Liver (tissue), 9 donors: Measurements from ENCODE around the gene RPTN. TPM values are rescaled to one million over a fixed set of nuclear protein-coding genes. Genes with fewer than 3 reads are reported as not detected.

Experiments used
- DNase-seq: peaks from one replicate; pipeline ENCODE4 v3.0.0-alpha.2; 2017; ENCODE audit warnings: low spot score
- H3K27ac ChIP-seq, 2 donors: one replicate each; pipeline ENCODE4 v1.7.0; 2013; ENCODE audit warnings: inconsistent platforms in 2 of 2, low read length in 2 of 2, control low read depth in 1 of 2, low read depth in 1 of 2, mild to moderate bottlenecking in 1 of 2
- H3K27me3 ChIP-seq, 4 donors: one replicate each; pipeline versions ENCODE4 v1.6.1 to v1.7.0; 2013; ENCODE audit warnings: low read length in 3 of 4, inconsistent platforms in 1 of 4, mild to moderate bottlenecking in 1 of 4, moderate library complexity in 1 of 4; ENCODE audit not compliant: control insufficient read depth in 4 of 4, insufficient read depth in 4 of 4
- H3K36me3 ChIP-seq, 4 donors: one replicate each; pipeline versions ENCODE4 v1.6.1 to v1.7.0; 2013; ENCODE audit warnings: low read length in 3 of 4, mild to moderate bottlenecking in 3 of 4, low read depth in 1 of 4, moderate library complexity in 1 of 4; ENCODE audit not compliant: control insufficient read depth in 4 of 4, insufficient read depth in 3 of 4
- H3K4me1 ChIP-seq, 4 donors: one replicate each; pipeline versions ENCODE4 v1.6.1 to v1.7.0; 2013; ENCODE audit warnings: low read length in 3 of 4, mild to moderate bottlenecking in 3 of 4, moderate library complexity in 1 of 4; ENCODE audit not compliant: control insufficient read depth in 4 of 4, insufficient read depth in 4 of 4
- H3K4me3 ChIP-seq, 3 donors: one replicate each; pipeline versions ENCODE4 v1.6.1 to v1.7.0; 2013; ENCODE audit warnings: low read length in 3 of 3, control low read depth in 1 of 3, low read depth in 1 of 3, mild to moderate bottlenecking in 1 of 3
- H3K9ac ChIP-seq, 2 donors: one replicate each; pipeline ENCODE4 v1.7.0; 2013; ENCODE audit warnings: low read length in 2 of 2, mild to moderate bottlenecking in 2 of 2, moderate library complexity in 2 of 2, control low read depth in 1 of 2, low read depth in 1 of 2
- H3K9me3 ChIP-seq, 4 donors: one replicate each; pipeline versions ENCODE4 v1.6.1 to v1.7.0; 2013; ENCODE audit warnings: low read length in 3 of 4; ENCODE audit not compliant: control insufficient read depth in 4 of 4
- CTCF ChIP-seq: fragments of 150-350 bp; IDR thresholded peaks from 2 replicates; pipeline ENCODE4 v1.5.1; 2017; ENCODE audit warnings: improper control_type of control experiment, low read depth, low read length; ENCODE audit not compliant: missing input control
- EGR1 ChIP-seq, 2 donors: IDR thresholded peaks; 2 replicates each; pipeline ENCODE4 v1.6.1; 2016 to 2018; ENCODE audit warnings: antibody characterized with exemption in 2 of 2, low read depth in 2 of 2
- FOXA1 ChIP-seq: IDR thresholded peaks from 2 replicates; pipeline ENCODE4 v1.6.1; 2016; ENCODE audit warnings: antibody characterized with exemption
- FOXA2 ChIP-seq: IDR thresholded peaks from 2 replicates; pipeline ENCODE4 v1.6.1; 2016; ENCODE audit warnings: antibody characterized with exemption
- GABPA ChIP-seq, 2 donors: IDR thresholded peaks in 1 of 2; conservative IDR thresholded peaks in 1 of 2; 2 replicates each; pipeline ENCODE4 v1.6.1; 2016; ENCODE audit warnings: antibody characterized with exemption in 2 of 2, mild to moderate bottlenecking in 1 of 2, moderate library complexity in 1 of 2
- HNF4A ChIP-seq, 2 donors: conservative IDR thresholded peaks; 2 replicates each; pipeline ENCODE4 v1.6.1; 2016; ENCODE audit warnings: antibody characterized with exemption in 2 of 2, mild to moderate bottlenecking in 2 of 2
- HNF4G ChIP-seq: IDR thresholded peaks from 2 replicates; pipeline ENCODE4 v1.6.1; 2016; ENCODE audit warnings: antibody characterized with exemption
- JUND ChIP-seq, 2 donors: IDR thresholded peaks; 2 replicates each; pipeline ENCODE4 v1.6.1; 2016; ENCODE audit warnings: antibody characterized with exemption in 2 of 2
- NR2F2 ChIP-seq: IDR thresholded peaks from 2 replicates; pipeline ENCODE4 v1.6.1; 2016; ENCODE audit warnings: antibody characterized with exemption
- RAD21 ChIP-seq, 2 donors: IDR thresholded peaks; 2 replicates each; pipeline ENCODE4 v1.6.1; 2016; ENCODE audit warnings: antibody characterized with exemption in 2 of 2, mild to moderate bottlenecking in 2 of 2
- RXRA ChIP-seq, 2 donors: IDR thresholded peaks; 2 replicates each; pipeline ENCODE4 v1.6.1; 2017 to 2018; ENCODE audit warnings: antibody characterized with exemption in 2 of 2, mild to moderate bottlenecking in 1 of 2
- SP1 ChIP-seq: IDR thresholded peaks from 2 replicates; pipeline ENCODE4 v1.6.1; 2018; ENCODE audit warnings: antibody characterized with exemption, mild to moderate bottlenecking
- TAF1 ChIP-seq: conservative IDR thresholded peaks from 2 replicates; pipeline ENCODE4 v1.6.1; 2016; ENCODE audit warnings: antibody characterized with exemption, mild to moderate bottlenecking
- YY1 ChIP-seq: IDR thresholded peaks from 2 replicates; pipeline ENCODE4 v1.6.1; 2016; ENCODE audit warnings: antibody characterized with exemption, mild to moderate bottlenecking
- WGBS: extraction: QIAGEN DNeasy Blood & Tissue Kit; methylation state at CpG from one replicate; pipeline ENCODE4 v1.1.7; 2013; 5-methylcytosine and 5-hydroxymethylcytosine counted together
- polyA plus RNA-seq, 2 donors: library from polyadenylated mRNA; stranded (reverse) in 1 of 2; unstranded in 1 of 2; fragments of 200-250 nt in 1 of 2; fragments of >200 nt in 1 of 2; fragmentation: Nextera tagmentation in 1 of 2; extraction: Ambion mirVana in 1 of 2; gene quantifications; one replicate each; pipeline versions ENCODE4 v1.2.1 to v1.2.3, GENCODE V29; 2013 to 2015
- total RNA-seq, 2 donors: library from RNA; depleted of rRNA; stranded (reverse); fragments of >200 nt; gene quantifications; one replicate each; pipeline ENCODE4 v1.2.3, GENCODE V29; 2014
- TF ChIP-seq, protein P1 (sequence below): IDR thresholded peaks from 2 replicates; pipeline ENCODE4 v1.6.1; 2016; ENCODE audit warnings: antibody characterized with exemption, mild to moderate bottlenecking
- TF ChIP-seq, protein P2 (sequence below): IDR thresholded peaks from 2 replicates; pipeline ENCODE4 v1.6.1; 2016; ENCODE audit warnings: antibody characterized with exemption
- TF ChIP-seq, protein P3 (sequence below): IDR thresholded peaks from 2 replicates; pipeline ENCODE4 v1.6.1; 2016; ENCODE audit warnings: antibody characterized with exemption
- donor health status: healthy.
- donor health status: healthy.
- donor health status: healthy.
- donor health status: healthy.
- donor health status: healthy.

Gene RPTN, protein sequence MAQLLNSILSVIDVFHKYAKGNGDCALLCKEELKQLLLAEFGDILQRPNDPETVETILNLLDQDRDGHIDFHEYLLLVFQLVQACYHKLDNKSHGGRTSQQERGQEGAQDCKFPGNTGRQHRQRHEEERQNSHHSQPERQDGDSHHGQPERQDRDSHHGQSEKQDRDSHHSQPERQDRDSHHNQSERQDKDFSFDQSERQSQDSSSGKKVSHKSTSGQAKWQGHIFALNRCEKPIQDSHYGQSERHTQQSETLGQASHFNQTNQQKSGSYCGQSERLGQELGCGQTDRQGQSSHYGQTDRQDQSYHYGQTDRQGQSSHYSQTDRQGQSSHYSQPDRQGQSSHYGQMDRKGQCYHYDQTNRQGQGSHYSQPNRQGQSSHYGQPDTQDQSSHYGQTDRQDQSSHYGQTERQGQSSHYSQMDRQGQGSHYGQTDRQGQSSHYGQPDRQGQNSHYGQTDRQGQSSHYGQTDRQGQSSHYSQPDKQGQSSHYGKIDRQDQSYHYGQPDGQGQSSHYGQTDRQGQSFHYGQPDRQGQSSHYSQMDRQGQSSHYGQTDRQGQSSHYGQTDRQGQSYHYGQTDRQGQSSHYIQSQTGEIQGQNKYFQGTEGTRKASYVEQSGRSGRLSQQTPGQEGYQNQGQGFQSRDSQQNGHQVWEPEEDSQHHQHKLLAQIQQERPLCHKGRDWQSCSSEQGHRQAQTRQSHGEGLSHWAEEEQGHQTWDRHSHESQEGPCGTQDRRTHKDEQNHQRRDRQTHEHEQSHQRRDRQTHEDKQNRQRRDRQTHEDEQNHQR
- total RNA-seq, result not detected
- polyA plus RNA-seq, result not detected

- Histone ChIP-seq H3K9me3 (no peaks in the 10 kb centered on the region), H3K4me1 (no peaks in the 10 kb centered on the region), H3K36me3 (no peaks in the 10 kb centered on the region), H3K9ac (no peak within 1 kb of the TSS), H3K27ac (no peak within 1 kb of the TSS), H3K4me3 (no peak within 1 kb of the TSS), H3K27me3 (peaks cover 0 to 2% (median 0%) of the 10 kb centered on the region in 4 donors)
- TF ChIP-seq, protein P1, sequence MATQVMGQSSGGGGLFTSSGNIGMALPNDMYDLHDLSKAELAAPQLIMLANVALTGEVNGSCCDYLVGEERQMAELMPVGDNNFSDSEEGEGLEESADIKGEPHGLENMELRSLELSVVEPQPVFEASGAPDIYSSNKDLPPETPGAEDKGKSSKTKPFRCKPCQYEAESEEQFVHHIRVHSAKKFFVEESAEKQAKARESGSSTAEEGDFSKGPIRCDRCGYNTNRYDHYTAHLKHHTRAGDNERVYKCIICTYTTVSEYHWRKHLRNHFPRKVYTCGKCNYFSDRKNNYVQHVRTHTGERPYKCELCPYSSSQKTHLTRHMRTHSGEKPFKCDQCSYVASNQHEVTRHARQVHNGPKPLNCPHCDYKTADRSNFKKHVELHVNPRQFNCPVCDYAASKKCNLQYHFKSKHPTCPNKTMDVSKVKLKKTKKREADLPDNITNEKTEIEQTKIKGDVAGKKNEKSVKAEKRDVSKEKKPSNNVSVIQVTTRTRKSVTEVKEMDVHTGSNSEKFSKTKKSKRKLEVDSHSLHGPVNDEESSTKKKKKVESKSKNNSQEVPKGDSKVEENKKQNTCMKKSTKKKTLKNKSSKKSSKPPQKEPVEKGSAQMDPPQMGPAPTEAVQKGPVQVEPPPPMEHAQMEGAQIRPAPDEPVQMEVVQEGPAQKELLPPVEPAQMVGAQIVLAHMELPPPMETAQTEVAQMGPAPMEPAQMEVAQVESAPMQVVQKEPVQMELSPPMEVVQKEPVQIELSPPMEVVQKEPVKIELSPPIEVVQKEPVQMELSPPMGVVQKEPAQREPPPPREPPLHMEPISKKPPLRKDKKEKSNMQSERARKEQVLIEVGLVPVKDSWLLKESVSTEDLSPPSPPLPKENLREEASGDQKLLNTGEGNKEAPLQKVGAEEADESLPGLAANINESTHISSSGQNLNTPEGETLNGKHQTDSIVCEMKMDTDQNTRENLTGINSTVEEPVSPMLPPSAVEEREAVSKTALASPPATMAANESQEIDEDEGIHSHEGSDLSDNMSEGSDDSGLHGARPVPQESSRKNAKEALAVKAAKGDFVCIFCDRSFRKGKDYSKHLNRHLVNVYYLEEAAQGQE, result no peak
- no peak for TF ChIP-seq TAF1
- no peak for TF ChIP-seq RAD21 (IDR thresholded peaks at IDR 0.05)
- no peak for TF ChIP-seq JUND (IDR thresholded peaks at IDR 0.05)
- TF ChIP-seq NR2F2, result no peak
- no peak for TF ChIP-seq EGR1 (IDR thresholded peaks at IDR 0.05; ENCODE audit: low read depth in 2 of 2)
- TF ChIP-seq SP1, result no peak
- no peak for TF ChIP-seq HNF4G
- TF ChIP-seq CTCF, result no peak
- TF ChIP-seq YY1, result no peak
- TF ChIP-seq, protein P2, sequence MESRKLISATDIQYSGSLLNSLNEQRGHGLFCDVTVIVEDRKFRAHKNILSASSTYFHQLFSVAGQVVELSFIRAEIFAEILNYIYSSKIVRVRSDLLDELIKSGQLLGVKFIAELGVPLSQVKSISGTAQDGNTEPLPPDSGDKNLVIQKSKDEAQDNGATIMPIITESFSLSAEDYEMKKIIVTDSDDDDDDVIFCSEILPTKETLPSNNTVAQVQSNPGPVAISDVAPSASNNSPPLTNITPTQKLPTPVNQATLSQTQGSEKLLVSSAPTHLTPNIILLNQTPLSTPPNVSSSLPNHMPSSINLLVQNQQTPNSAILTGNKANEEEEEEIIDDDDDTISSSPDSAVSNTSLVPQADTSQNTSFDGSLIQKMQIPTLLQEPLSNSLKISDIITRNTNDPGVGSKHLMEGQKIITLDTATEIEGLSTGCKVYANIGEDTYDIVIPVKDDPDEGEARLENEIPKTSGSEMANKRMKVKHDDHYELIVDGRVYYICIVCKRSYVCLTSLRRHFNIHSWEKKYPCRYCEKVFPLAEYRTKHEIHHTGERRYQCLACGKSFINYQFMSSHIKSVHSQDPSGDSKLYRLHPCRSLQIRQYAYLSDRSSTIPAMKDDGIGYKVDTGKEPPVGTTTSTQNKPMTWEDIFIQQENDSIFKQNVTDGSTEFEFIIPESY, result no peak
- no peak for TF ChIP-seq FOXA2
- TF ChIP-seq HNF4A (conservative IDR thresholded peaks at IDR 0.05), result no peak
- no peak for TF ChIP-seq RXRA (IDR thresholded peaks at IDR 0.05)
- TF ChIP-seq GABPA (IDR thresholded peaks at IDR 0.05 in 1 of 2, conservative IDR thresholded peaks at IDR 0.05 in 1 of 2), result no peak
- TF ChIP-seq, protein P3, sequence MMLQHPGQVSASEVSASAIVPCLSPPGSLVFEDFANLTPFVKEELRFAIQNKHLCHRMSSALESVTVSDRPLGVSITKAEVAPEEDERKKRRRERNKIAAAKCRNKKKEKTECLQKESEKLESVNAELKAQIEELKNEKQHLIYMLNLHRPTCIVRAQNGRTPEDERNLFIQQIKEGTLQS, result no peak
- no peak for TF ChIP-seq FOXA1
- no peak for DNase-seq
- WGBS, result 74% methylated on average over 1 of the region's 1 CpG
These were observed at the start of gene RPTN for GRCh38 chr1:152159144-152159543. Gene RPTN, minus strand, starts transcription at chr1:152159228. Its CDS starts 1,339 bp downstream, at chr1:152157889.
